Measurements from ENCODE around the gene FGD3. TPM values are rescaled to one million over a fixed set of nuclear protein-coding genes. Genes with fewer than 3 reads are reported as not detected.

The FGD3 gene
- total and polyA plus RNA-seq, 2 donors (not counting 1 experiment from before 2014, with no cell fraction given) = 130 to 134 TPM

- no peak for DNase-seq
- Mint-ChIP-seq H3K4me1 (peaks cover 66% of the 10 kb centered on the region), H3K9me3 (ENCODE audit: insufficient read depth) (no peaks in the 10 kb centered on the region), H3K27me3 (no peaks in the 10 kb centered on the region), H3K27ac (no peak overlapping the region), H3K4me3 (no peak overlapping the region)
- H3K4me1 ChIP-seq (ENCODE audit: control insufficient read depth in 2 of 2, insufficient read depth in 2 of 2, low read length in 2 of 2) = peaks cover 31% of the 10 kb centered on the region in 2 donors
- no peaks in the 10 kb centered on the region for H3K27me3 ChIP-seq (replicated peaks in 1 of 4; ENCODE audit: control extremely low read depth in 1 of 4, control insufficient read depth in 3 of 4, insufficient read depth in 4 of 4, low read length in 3 of 4)
- no peak overlapping the region for H3K4me3 ChIP-seq (ENCODE audit: control extremely low read depth in 1 of 5, extremely low read depth in 1 of 5, insufficient read depth in 1 of 5, low read depth in 2 of 5, low read length in 4 of 5)
- H3K9ac ChIP-seq (ENCODE audit: low read length) = no peak overlapping the region
- H3K79me2 ChIP-seq (ENCODE audit: control insufficient read depth, insufficient read depth, low read length) = peaks cover 93% of the 10 kb centered on the region
- ChIA-PET POLR2A (no interaction called here), CTCF (no interaction called here)
- H3K9me3 ChIP-seq (ENCODE audit: control extremely low read depth in 1 of 3, control insufficient read depth in 2 of 3, insufficient read depth in 1 of 3, low read length in 2 of 3) = no peaks in the 10 kb centered on the region
- H2AFZ ChIP-seq (ENCODE audit: insufficient read depth, low read depth, low read length, poor library complexity, severe bottlenecking) = no peak overlapping the region
- H4K20me1 ChIP-seq (ENCODE audit: control insufficient read depth, insufficient read depth, low read length, poor library complexity, severe bottlenecking) = peaks cover 79% of the 10 kb centered on the region
- H3K4me2 ChIP-seq (replicated peaks; ENCODE audit: low read depth, low read length, poor library complexity, severe bottlenecking) = no peak overlapping the region
- intact Hi-C loops (cut with micrococcal nuclease) = no loop called here
- H3K36me3 ChIP-seq (replicated peaks in 1 of 2; ENCODE audit: control extremely low read depth in 1 of 2, control insufficient read depth in 1 of 2, extremely low read depth in 1 of 2, insufficient read depth in 2 of 2, low read length in 1 of 2) = peaks cover 0 to 54% of the 10 kb centered on the region in 2 experiments
- no peak overlapping the region for H3K27ac ChIP-seq (ENCODE audit: low read length in 2 of 2)
- TF ChIP-seq CTCF (IDR thresholded peaks at IDR 0.05) (no peak), EZH2 (IDR thresholded peaks at IDR 0.05; ENCODE audit: borderline replicate concordance, insufficient read depth, low read depth, low read length, poor library complexity, severe bottlenecking) (no peak)
- ATAC-seq (ENCODE audit: low read depth) = no peak
- 98% methylated on average over 12 of the region's 12 CpGs for WGBS (ENCODE audit: insufficient coverage)
Observed at GRCh38 chr9:92977279-92977678, 30.0 kb downstream of the FGD3 start.

GRCh38 chr9:92978345-92978875 is 31.1 kb downstream of the FGD3 start:
- no peak overlapping the region for H3K4me3 Mint-ChIP-seq
- H3K79me2 ChIP-seq (ENCODE audit: control insufficient read depth, insufficient read depth, low read length) = peaks cover 93% of the 10 kb centered on the region
- no peak overlapping the region for H3K4me3 ChIP-seq (ENCODE audit: control extremely low read depth in 1 of 5, extremely low read depth in 1 of 5, insufficient read depth in 1 of 5, low read depth in 2 of 5, low read length in 4 of 5)
- peaks cover 58% of the 10 kb centered on the region for H3K4me1 Mint-ChIP-seq
- no peak overlapping the region for H3K4me2 ChIP-seq (replicated peaks; ENCODE audit: low read depth, low read length, poor library complexity, severe bottlenecking)
- H4K20me1 ChIP-seq (ENCODE audit: control insufficient read depth, insufficient read depth, low read length, poor library complexity, severe bottlenecking) = peaks cover 75% of the 10 kb centered on the region
- no peak for DNase-seq
- POLR2A ChIA-PET = no interaction called here
- no peaks in the 10 kb centered on the region for H3K27me3 Mint-ChIP-seq
- no peak overlapping the region for H3K9ac ChIP-seq (ENCODE audit: low read length)
- H3K4me1 ChIP-seq (ENCODE audit: control insufficient read depth in 2 of 2, insufficient read depth in 2 of 2, low read length in 2 of 2) = peaks cover 25 to 28% of the 10 kb centered on the region in 2 donors
- no peak overlapping the region for H2AFZ ChIP-seq (ENCODE audit: insufficient read depth, low read depth, low read length, poor library complexity, severe bottlenecking)
- TF ChIP-seq EZH2 (IDR thresholded peaks at IDR 0.05; ENCODE audit: borderline replicate concordance, insufficient read depth, low read depth, low read length, poor library complexity, severe bottlenecking) (no peak), CTCF (IDR thresholded peaks at IDR 0.05) (no peak)
- CTCF ChIA-PET = no interaction called here
- no peak for ATAC-seq (ENCODE audit: low read depth)
- H3K27ac Mint-ChIP-seq = no peak overlapping the region
- peaks cover 0 to 5% (median 0%) of the 10 kb centered on the region in 3 donors for H3K9me3 ChIP-seq (ENCODE audit: control extremely low read depth in 1 of 3, control insufficient read depth in 2 of 3, insufficient read depth in 1 of 3, low read length in 2 of 3)
- intact Hi-C loops (cut with micrococcal nuclease) = no loop called here
- WGBS (ENCODE audit: insufficient coverage) = no CpG with 5 or more reads among the region's 4 CpGs
- no peaks in the 10 kb centered on the region for H3K9me3 Mint-ChIP-seq (ENCODE audit: insufficient read depth)
- H3K27me3 ChIP-seq (replicated peaks in 1 of 4; ENCODE audit: control extremely low read depth in 1 of 4, control insufficient read depth in 3 of 4, insufficient read depth in 4 of 4, low read length in 3 of 4) = no peaks in the 10 kb centered on the region
- H3K27ac ChIP-seq (ENCODE audit: low read length in 2 of 2) = no peak overlapping the region
- peaks cover 0 to 58% of the 10 kb centered on the region in 2 experiments for H3K36me3 ChIP-seq (replicated peaks in 1 of 2; ENCODE audit: control extremely low read depth in 1 of 2, control insufficient read depth in 1 of 2, extremely low read depth in 1 of 2, insufficient read depth in 2 of 2, low read length in 1 of 2)

Measured in B cell (primary cell).